PC-3 (cell line): ENCODE data around the gene PINLYP. TPM values are rescaled to one million over a fixed set of nuclear protein-coding genes. Genes with fewer than 3 reads are reported as not detected.

Experiments used
- ATAC-seq: fragments of 200-7000 bp; cut with Tn5 transposase; 2 replicates; pipeline ENCODE4 v1.9.1; 2020; ENCODE audit warnings: mild to moderate bottlenecking, moderate library complexity
- BruUV-seq: library from RNA; stranded (reverse); fragments of 400-500 nt; replicated peaks from 2 replicates; lab custom pipeline; 2021; lab: Mats Ljungman, UMichigan
- CTCF ChIA-PET: fragments of 300-600 bp; sonication (Branson Sonifier 250); formaldehyde crosslinking; loops from one replicate; lab custom pipeline; 2022; ENCODE audit warnings: antibody characterized with exemption; lab: Charles Lee
- POLR2A ChIA-PET: fragments of 300-600 bp; sonication (Branson Sonifier 250); formaldehyde crosslinking; loops from one replicate; lab custom pipeline; 2022; ENCODE audit warnings: antibody characterized with exemption; ENCODE audit not compliant: unreplicated experiment; lab: Charles Lee
- DNase-seq: peaks from one replicate; pipeline ENCODE4 v3.0.0-alpha.2; 2015
- H2AFZ ChIP-seq: fragments of 300-600 bp; sonication (generic); 2 replicates; pipeline ENCODE4 v1.6.0; 2016; ENCODE audit warnings: antibody characterized with exemption, low read length
- H3F3A ChIP-seq: fragments of 300-600 bp; sonication (generic); one replicate; pipeline ENCODE4 v1.6.0; 2017; ENCODE audit warnings: antibody characterized with exemption, low read length, control low read depth, mild to moderate bottlenecking; ENCODE audit not compliant: unreplicated experiment
- H3K27ac ChIP-seq: fragments of 300-600 bp; sonication (generic); 2 replicates; pipeline ENCODE4 v1.5.1; 2016; ENCODE audit warnings: mild to moderate bottlenecking, low read length
- H3K27me3 ChIP-seq: fragments of 300-600 bp; sonication (generic); 2 replicates; pipeline ENCODE4 v1.6.1; 2016; ENCODE audit warnings: low read length, mixed read lengths
- H3K36me3 ChIP-seq: fragments of 300-600 bp; sonication (generic); 2 replicates; pipeline ENCODE4 v1.6.1; 2016; ENCODE audit warnings: low read depth, mixed run types, low read length, mixed read lengths
- H3K4me1 ChIP-seq: fragments of 300-600 bp; sonication (generic); 2 replicates; pipeline ENCODE4 v1.5.1; 2016; ENCODE audit warnings: low read length; ENCODE audit not compliant: insufficient read depth
- H3K4me2 ChIP-seq: fragments of 300-600 bp; sonication (generic); 2 replicates; pipeline ENCODE4 v1.6.0; 2016; ENCODE audit warnings: low read length
- H3K4me3 ChIP-seq: fragments of 300-600 bp; sonication (generic); 2 replicates; pipeline ENCODE4 v1.5.1; 2016; ENCODE audit warnings: mild to moderate bottlenecking, low read length, mixed read lengths
- H3K79me2 ChIP-seq: fragments of 300-600 bp; sonication (generic); 2 replicates; pipeline ENCODE4 v1.6.1; 2017; ENCODE audit warnings: low read length, mixed read lengths
- H3K9ac ChIP-seq: fragments of 300-600 bp; sonication (generic); 2 replicates; pipeline ENCODE4 v1.6.0; 2016; ENCODE audit warnings: mild to moderate bottlenecking, low read length
- H3K9me2 ChIP-seq: fragments of 300-600 bp; sonication (generic); replicated peaks from 2 replicates; pipeline ENCODE4 v1.6.1; 2016; ENCODE audit warnings: mixed run types, low read length, mixed read lengths
- H3K9me3 ChIP-seq: fragments of 300-600 bp; sonication (generic); 2 replicates; pipeline ENCODE4 v1.6.1; 2016; ENCODE audit warnings: low read length, mixed read lengths
- H4K20me1 ChIP-seq: fragments of 300-600 bp; sonication (generic); 2 replicates; pipeline ENCODE4 v1.6.1; 2016; ENCODE audit warnings: low read length, mixed read lengths
- EZH2 ChIP-seq: fragments of 300-600 bp; sonication (generic); IDR thresholded peaks from one replicate; pipeline ENCODE4 v1.6.1; 2017; ENCODE audit warnings: antibody characterized with exemption, mild to moderate bottlenecking, low read length; ENCODE audit not compliant: unreplicated experiment
- EZH2phosphoT487 ChIP-seq: fragments of 300-600 bp; sonication (generic); IDR thresholded peaks from 2 replicates; pipeline ENCODE4 v1.6.1; 2018; ENCODE audit warnings: mild to moderate bottlenecking, antibody characterized with exemption, low read length, borderline replicate concordance
- intact Hi-C: fragments of 100-400 bp; cut with micrococcal nuclease; formaldehyde crosslinking; loops from 2 replicates; pipeline ENCODE4 v1.9.0; 2023
- total RNA-seq: library from RNA; depleted of rRNA; stranded (reverse); fragments of >200 nt; gene quantifications from 2 replicates; pipeline ENCODE4 v1.2.3, GENCODE V29; 2014; rRNA removed
- TF ChIP-seq, protein P1 (sequence below): fragments of 300-600 bp; sonication (generic); conservative IDR thresholded peaks from 2 replicates; pipeline ENCODE4 v1.5.1; 2017; ENCODE audit warnings: antibody characterized with exemption, low read depth, mild to moderate bottlenecking, low read length

PINLYP gene
- total RNA-seq, 1 experiment from 2014 or later, result 0.18 TPM

DNA sequence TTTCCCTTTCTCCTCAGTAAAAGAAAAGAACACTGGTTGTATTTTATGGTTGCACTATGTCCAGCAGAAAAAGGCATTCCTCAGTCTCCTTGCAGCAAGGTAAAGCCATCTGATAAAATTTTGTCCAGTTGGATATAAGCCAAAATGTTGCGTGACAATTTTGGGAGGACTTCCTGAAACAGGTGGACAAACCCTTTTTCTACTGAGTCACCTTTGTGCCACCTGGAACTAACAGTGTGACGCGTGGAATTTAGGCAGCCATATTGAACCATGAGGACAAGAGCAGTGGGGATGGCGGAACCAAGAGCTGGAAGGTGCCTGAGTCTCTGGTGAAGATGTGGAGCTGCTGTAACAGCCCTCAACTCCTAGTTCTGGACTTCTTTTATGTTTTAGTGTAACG, 55.9 kb downstream of the PINLYP start:
- Histone ChIP-seq H3K9me2 (no peaks in the 10 kb centered on the region), H3K4me2 (no peak overlapping the region), H3F3A (no peaks in the 10 kb centered on the region), H3K36me3 (no peaks in the 10 kb centered on the region), H3K27me3 (no peaks in the 10 kb centered on the region), H3K9me3 (no peaks in the 10 kb centered on the region), H2AFZ (no peak overlapping the region), H3K27ac (no peak overlapping the region), H3K4me3 (no peak overlapping the region), H3K9ac (no peak overlapping the region), H3K4me1 (no peaks in the 10 kb centered on the region), H4K20me1 (no peaks in the 10 kb centered on the region), H3K79me2 (no peaks in the 10 kb centered on the region)
- intact Hi-C loops, result no loop called here
- no TSS peak for BruUV-seq
- DNase-seq, result no peak
- ATAC-seq, result no peak
- POLR2A ChIA-PET, result no interaction called here
- CTCF ChIA-PET, result no interaction called here
- TF ChIP-seq EZH2phosphoT487, result no peak
- TF ChIP-seq, protein P1, sequence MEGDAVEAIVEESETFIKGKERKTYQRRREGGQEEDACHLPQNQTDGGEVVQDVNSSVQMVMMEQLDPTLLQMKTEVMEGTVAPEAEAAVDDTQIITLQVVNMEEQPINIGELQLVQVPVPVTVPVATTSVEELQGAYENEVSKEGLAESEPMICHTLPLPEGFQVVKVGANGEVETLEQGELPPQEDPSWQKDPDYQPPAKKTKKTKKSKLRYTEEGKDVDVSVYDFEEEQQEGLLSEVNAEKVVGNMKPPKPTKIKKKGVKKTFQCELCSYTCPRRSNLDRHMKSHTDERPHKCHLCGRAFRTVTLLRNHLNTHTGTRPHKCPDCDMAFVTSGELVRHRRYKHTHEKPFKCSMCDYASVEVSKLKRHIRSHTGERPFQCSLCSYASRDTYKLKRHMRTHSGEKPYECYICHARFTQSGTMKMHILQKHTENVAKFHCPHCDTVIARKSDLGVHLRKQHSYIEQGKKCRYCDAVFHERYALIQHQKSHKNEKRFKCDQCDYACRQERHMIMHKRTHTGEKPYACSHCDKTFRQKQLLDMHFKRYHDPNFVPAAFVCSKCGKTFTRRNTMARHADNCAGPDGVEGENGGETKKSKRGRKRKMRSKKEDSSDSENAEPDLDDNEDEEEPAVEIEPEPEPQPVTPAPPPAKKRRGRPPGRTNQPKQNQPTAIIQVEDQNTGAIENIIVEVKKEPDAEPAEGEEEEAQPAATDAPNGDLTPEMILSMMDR, result no peak
- no peak for TF ChIP-seq EZH2

Other genes with a start within 250 kb of the PINLYP start
- gene CD177, start 222.1 kb upstream of the PINLYP start, total RNA-seq, result 0.23 and 0.55 TPM in 2 replicates
- gene TEX101, start 160.9 kb upstream of the PINLYP start, total RNA-seq, result not detected in 2 replicates
- 16.4 and 16.8 TPM in 2 replicates for gene LYPD3, start 110.2 kb upstream of the PINLYP start, total RNA-seq
- gene PHLDB3, start 71.1 kb upstream of the PINLYP start, total RNA-seq, result 29.0 and 36.0 TPM in 2 replicates
- gene ETHE1, start 48.6 kb upstream of the PINLYP start, total RNA-seq, result 34.2 and 44.9 TPM in 2 replicates
- 0.98 TPM in 1 of 2 replicates, not detected in the other for gene ZNF575, start 42.6 kb upstream of the PINLYP start, total RNA-seq
- 23.4 and 43.1 TPM in 2 replicates for gene XRCC1, start 274 bp upstream of the PINLYP start, total RNA-seq
- gene IRGQ, start 20.3 kb downstream of the PINLYP start, total RNA-seq, result 12.5 and 12.9 TPM in 2 replicates
- gene ZNF576, start 20.8 kb downstream of the PINLYP start, total RNA-seq, result 10.9 and 14.7 TPM in 2 replicates
- gene SRRM5, start 36.3 kb downstream of the PINLYP start, total RNA-seq, result 0.11 and 0.12 TPM in 2 replicates
- 46.8 and 54.0 TPM in 2 replicates for gene ZNF428, start 43.8 kb downstream of the PINLYP start, total RNA-seq
- 13.7 and 15.0 TPM in 2 replicates for gene CADM4, start 64.0 kb downstream of the PINLYP start, total RNA-seq
- 208 and 241 TPM in 2 replicates for gene PLAUR, start 94.4 kb downstream of the PINLYP start, total RNA-seq
- gene IRGC, start 140.3 kb downstream of the PINLYP start, total RNA-seq, result not detected in 2 replicates
- gene SMG9, start 179.2 kb downstream of the PINLYP start, total RNA-seq, result 48.8 and 49.1 TPM in 2 replicates
- 45.7 and 57.7 TPM in 2 replicates for gene KCNN4, start 205.2 kb downstream of the PINLYP start, total RNA-seq
- 0.35 and 6.8 TPM in 2 replicates for gene LYPD5, start 226.6 kb downstream of the PINLYP start, total RNA-seq